Measurements from ENCODE around the gene TRMT1L. TPM values are rescaled to one million over a fixed set of nuclear protein-coding genes. Genes with fewer than 3 reads are reported as not detected.

TRMT1L gene
- total and polyA plus RNA-seq, 7 donors: 5.4 to 18.6 (median 9.5) TPM

DNA sequence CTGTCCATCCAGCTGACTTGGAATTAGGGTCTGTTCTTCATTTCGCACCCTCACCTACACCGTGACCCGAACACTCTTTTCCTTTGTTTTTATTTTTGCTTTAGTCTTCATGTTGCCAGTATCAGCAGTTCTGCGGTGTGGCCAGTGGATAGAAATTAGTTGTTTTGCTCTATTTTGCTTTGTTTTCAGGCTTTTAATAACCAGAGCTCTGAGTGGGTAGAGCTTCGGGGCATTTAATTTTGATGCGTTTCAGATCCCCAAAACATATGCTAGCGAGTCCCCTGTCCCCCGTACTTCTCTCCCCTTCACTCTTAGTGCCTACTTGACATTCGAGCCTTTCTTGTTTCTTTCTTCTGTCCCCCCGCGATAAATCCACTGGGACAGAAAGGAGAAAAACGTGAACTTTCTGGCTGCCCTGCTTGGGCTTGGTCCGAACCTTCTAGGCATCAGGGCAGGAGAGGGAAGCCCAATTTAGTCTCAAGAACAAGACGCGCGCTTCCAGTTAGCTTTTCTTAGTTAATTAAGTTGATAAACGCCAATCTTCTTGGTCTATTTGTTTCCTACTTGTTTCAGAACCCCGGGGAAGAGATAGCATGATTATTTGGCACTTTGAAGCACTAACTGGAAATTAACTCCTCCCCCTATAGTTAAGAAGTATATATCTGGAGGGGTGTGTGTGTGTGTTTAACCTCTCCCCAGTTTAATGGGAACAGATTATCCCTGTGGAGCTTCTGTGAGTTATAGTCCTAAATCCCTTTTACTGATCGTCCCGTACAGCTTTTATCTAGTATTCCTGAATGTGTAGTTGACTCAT lies 1.1 kb upstream of the TRMT1L start:
- H3K9me3 ChIP-seq: no peaks in the 10 kb centered on the region
- no peaks in the 10 kb centered on the region for H3K27me3 ChIP-seq
- WGBS, 2 donors: 1 to 3% methylated on average over 20 of the region's 20 CpGs
- H3K4me3 ChIP-seq: peak overlapping the region; percentile 79 to 92 (median 85)
- H3K4me1 ChIP-seq: peaks cover 0 to 34% (median 23%) of the 10 kb centered on the region in 4 donors
- peaks cover 0 to 19% (median 0%) of the 10 kb centered on the region in 4 donors for H3K36me3 ChIP-seq
- H3K27ac ChIP-seq: peak overlapping the region; percentile 97 to 99 (median 99)
- TF ChIP-seq EP300 (IDR thresholded peaks at IDR 0.05): no peak
- TF ChIP-seq POLR2A (IDR thresholded peaks at IDR 0.05): no peak
- no peak for TF ChIP-seq POLR2AphosphoS5 (IDR thresholded peaks at IDR 0.05)
- TF ChIP-seq, protein P1, sequence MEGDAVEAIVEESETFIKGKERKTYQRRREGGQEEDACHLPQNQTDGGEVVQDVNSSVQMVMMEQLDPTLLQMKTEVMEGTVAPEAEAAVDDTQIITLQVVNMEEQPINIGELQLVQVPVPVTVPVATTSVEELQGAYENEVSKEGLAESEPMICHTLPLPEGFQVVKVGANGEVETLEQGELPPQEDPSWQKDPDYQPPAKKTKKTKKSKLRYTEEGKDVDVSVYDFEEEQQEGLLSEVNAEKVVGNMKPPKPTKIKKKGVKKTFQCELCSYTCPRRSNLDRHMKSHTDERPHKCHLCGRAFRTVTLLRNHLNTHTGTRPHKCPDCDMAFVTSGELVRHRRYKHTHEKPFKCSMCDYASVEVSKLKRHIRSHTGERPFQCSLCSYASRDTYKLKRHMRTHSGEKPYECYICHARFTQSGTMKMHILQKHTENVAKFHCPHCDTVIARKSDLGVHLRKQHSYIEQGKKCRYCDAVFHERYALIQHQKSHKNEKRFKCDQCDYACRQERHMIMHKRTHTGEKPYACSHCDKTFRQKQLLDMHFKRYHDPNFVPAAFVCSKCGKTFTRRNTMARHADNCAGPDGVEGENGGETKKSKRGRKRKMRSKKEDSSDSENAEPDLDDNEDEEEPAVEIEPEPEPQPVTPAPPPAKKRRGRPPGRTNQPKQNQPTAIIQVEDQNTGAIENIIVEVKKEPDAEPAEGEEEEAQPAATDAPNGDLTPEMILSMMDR (IDR thresholded peaks at IDR 0.05): no peak
- no peak for DNase-seq
- intact Hi-C loops (cut with DNase I): loop anchor here (2.0 to 10.0 kb wide), 5 partner anchors 111 to 403 kb away; partner anchors contain the start of genes EDEM3, IVNS1ABP and RNF2

DNA sequence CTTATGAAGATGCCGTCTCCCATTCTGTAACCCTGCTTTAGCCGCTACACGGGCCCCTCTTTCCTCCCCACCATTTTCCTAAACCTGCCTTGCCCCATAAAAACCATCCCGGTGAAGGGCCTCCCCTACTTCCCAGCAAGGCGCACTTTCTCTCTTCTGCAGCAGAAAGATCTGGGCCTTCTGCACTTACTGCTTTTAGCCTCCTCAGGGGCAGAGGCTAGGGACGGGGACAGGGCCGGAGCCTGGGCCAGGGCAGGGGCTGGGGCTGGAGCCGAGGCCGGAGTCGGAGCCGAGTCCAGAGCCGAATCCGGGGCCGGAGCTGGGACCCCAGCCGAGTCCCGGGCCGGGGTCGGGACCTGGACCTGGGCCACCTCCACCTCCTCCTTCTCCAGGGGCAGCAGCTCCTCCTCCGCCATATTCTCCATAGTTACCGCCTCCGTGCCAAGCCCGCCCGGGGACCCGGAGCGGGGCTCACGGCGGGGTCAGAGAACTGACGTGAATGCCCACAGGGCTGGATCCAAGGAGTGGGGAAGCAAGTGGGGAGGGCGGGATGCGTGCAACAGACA lies 382 bp downstream of the TRMT1L start:
- H3K27me3 ChIP-seq: no peaks in the 10 kb centered on the region
- peak overlapping the region; percentile 97 to 99 (median 99) for H3K27ac ChIP-seq
- peaks cover 0 to 34% (median 24%) of the 10 kb centered on the region in 4 donors for H3K4me1 ChIP-seq
- no peak for DNase-seq
- peak overlapping the region; percentile 79 to 92 (median 85) for H3K4me3 ChIP-seq
- WGBS, 2 donors: 0% methylated on average over 30 of the region's 30 CpGs
- H3K36me3 ChIP-seq: peaks cover 0 to 4% (median 0%) of the 10 kb centered on the region in 4 donors
- H3K9me3 ChIP-seq: no peaks in the 10 kb centered on the region
- intact Hi-C loops (cut with DNase I): loop anchor here (2.0 to 10.0 kb wide), 5 partner anchors 109 to 402 kb away; partner anchors contain the start of genes EDEM3, IVNS1ABP and RNF2
- peak in 1 of 4 donors; percentile 3 for TF ChIP-seq EP300 (IDR thresholded peaks at IDR 0.05)
- TF ChIP-seq, protein P1 (IDR thresholded peaks at IDR 0.05): no peak

DNA sequence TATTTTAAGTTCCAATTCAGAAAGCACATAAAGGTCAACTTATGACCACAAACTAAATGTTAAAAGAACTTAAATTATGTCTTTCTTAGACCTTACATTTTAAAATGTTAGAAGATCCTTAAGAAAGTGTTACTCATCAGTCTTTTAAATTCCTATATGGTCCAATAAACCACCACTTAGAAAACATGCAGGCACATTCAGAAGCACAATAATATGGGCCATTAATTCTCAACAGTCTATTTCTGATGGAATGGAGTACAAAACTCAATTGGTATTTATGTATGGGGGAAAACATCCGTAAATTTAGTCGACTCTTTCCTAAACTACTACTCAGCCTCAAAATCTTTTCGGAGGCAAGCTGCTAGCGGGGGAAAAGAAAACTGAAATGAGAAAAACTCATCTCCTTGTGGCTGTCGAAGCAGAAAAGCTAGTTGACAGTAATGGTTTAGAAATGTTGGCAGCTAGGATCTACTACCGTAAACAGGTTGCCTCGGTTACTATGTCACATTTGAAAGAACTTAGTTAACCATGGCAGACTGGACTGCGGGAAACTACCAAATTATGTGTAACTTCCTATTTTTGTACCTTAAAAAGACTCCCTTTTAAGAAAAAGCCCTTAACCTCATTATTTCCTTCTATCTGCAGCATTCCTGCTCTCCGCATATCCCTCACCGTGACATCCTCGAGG lies 1.0 kb downstream of the TRMT1L start:
- Histone ChIP-seq H3K27ac (peak overlapping the region; percentile 97 to 99 (median 99)), H3K9me3 (no peaks in the 10 kb centered on the region), H3K27me3 (no peaks in the 10 kb centered on the region), H3K4me3 (peak overlapping the region; percentile 79 to 92 (median 85)), H3K4me1 (peaks cover 0 to 34% (median 24%) of the 10 kb centered on the region in 4 donors), H3K36me3 (peaks cover 0 to 5% (median under 1%) of the 10 kb centered on the region in 4 donors)
- no peak for DNase-seq
- intact Hi-C loops (cut with DNase I): loop anchor here (2.0 to 10.0 kb wide), 5 partner anchors 108 to 401 kb away; partner anchors contain the start of genes EDEM3, IVNS1ABP and RNF2
- WGBS, 2 donors: 2 to 7% methylated on average over 11 of the region's 11 CpGs
- TF ChIP-seq POLR2A (IDR thresholded peaks at IDR 0.05) (no peak), EP300 (IDR thresholded peaks at IDR 0.05) (no peak), POLR2AphosphoS5 (IDR thresholded peaks at IDR 0.05) (peak in 1 of 4 donors; percentile 9)

DNA sequence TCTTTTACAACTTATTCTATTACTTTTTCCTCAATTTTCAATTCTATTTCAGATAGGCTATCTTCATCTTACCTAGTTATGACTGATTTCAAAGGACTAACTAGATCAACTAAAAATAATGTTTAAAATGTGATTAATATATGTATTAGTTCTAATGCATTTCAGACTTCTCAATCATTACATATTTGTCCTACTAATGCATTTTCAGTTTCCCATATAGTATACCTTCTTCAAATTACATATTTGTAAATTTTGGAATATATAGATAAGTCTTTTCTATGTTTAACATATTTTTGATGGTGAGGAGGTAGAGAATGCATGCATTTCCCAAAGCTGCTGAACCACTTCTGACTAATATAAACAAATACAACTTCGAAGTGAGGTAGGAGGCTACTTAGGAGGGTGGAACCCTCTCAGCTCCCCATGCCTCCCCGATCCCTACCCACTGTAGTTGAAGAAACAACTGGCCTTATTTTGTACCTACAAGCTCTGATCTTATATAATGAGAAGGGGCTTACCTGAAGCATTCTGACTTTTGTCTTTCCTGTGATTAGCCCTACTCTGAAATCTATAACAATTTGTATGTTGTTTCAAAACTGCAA lies 1.7 kb downstream of the TRMT1L start:
- Histone ChIP-seq H3K4me3 (peak overlapping the region in 3 of 4 donors; percentile 79 to 88 (median 82)), H3K4me1 (peaks cover 0 to 34% (median 24%) of the 10 kb centered on the region in 4 donors), H3K9me3 (no peaks in the 10 kb centered on the region), H3K36me3 (peaks cover 0 to 12% (median 4%) of the 10 kb centered on the region in 4 donors), H3K27me3 (no peaks in the 10 kb centered on the region), H3K27ac (peak overlapping the region; percentile 97 to 99 (median 99))
- 23 to 34% methylated on average over 2 of the region's 2 CpGs for WGBS, 2 donors
- no peak for DNase-seq
- no peak for TF ChIP-seq POLR2AphosphoS5 (IDR thresholded peaks at IDR 0.05)
- no peak for TF ChIP-seq EP300 (IDR thresholded peaks at IDR 0.05)
- TF ChIP-seq, protein P1 (IDR thresholded peaks at IDR 0.05): no peak
- TF ChIP-seq POLR2A (IDR thresholded peaks at IDR 0.05): no peak
- intact Hi-C loops (cut with DNase I): loop anchor here (5.0 to 10.0 kb wide), 3 partner anchors 108 to 348 kb away; partner anchors contain the start of gene RNF2

Data from sigmoid colon (tissue), 7 donors.